ENCODE results near the gene NAA60.

DNA sequence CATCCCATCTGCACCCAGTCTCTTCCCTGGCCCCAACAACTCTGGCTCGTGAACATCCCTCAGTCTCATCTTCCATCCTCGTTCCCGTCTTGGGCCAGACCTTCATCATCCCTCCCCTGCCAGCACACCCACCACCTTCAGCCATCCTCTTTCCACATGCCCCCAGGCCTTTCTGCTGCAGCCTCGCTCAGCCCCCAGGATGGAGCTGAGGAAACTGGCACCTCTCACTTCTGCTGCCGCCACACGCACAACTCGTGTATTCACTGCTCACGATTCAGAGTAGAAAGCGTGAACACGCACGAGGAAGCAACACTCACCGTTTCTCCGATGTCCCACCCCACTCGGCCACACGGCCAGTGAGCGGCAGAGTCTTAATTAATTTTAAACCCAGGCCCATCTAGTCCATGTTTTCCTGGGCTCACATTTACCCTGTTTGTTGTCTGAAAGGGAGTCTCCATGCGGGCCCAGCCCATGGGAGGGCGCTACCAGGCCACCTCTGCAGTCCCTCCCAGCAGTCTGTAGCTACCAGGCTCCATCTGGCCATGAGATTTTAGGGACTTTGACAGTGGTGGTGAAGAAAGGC lies 39.3 kb downstream of the NAA60 start:
- no peak for TF ChIP-seq POLR2A (IDR thresholded peaks at IDR 0.05; ENCODE audit: low read length)
- no peak for TF ChIP-seq GATA1 (IDR thresholded peaks at IDR 0.05; ENCODE audit: low read depth, low read length)
